Nephron progenitor cell (in vitro differentiated cells): ENCODE measurements around the gene ENTPD8.

Source experiments
- DNase-seq: peaks from one replicate; pipeline ENCODE4 v3.0.0; 2021
- H3K27ac Mint-ChIP-seq: 2 replicates; pipeline ENCODE4 v1.8.0; 2021; ENCODE audit warnings: mild to moderate bottlenecking, moderate library complexity, mixed read lengths
- H3K27me3 Mint-ChIP-seq: 2 replicates; pipeline ENCODE4 v1.8.0; 2021; ENCODE audit warnings: mild to moderate bottlenecking, low read depth, mixed read lengths; ENCODE audit not compliant: poor library complexity
- H3K36me3 Mint-ChIP-seq: 2 replicates; pipeline ENCODE4 v1.8.0; 2021; ENCODE audit warnings: low read depth, mixed read lengths
- H3K4me1 Mint-ChIP-seq: 2 replicates; pipeline ENCODE4 v1.8.0; 2021; ENCODE audit warnings: mixed read lengths
- H3K4me3 Mint-ChIP-seq: 2 replicates; pipeline ENCODE4 v1.8.0; 2021; ENCODE audit warnings: mild to moderate bottlenecking, moderate library complexity, mixed read lengths
- H3K9me3 Mint-ChIP-seq: 2 replicates; pipeline ENCODE4 v1.8.0; 2021; ENCODE audit warnings: mild to moderate bottlenecking, moderate library complexity, mixed read lengths
- CTCF ChIP-seq: fragments of 200-600 bp; sonication (generic); IDR thresholded peaks from 2 replicates; pipeline ENCODE4 v1.5.0; 2021; ENCODE audit warnings: antibody characterized with exemption

ENTPD8 gene

GRCh38 chr9:137435980-137436760 lies 5.0 kb downstream of the ENTPD8 start:
- Mint-ChIP-seq H3K4me1 (no peaks in the 10 kb centered on the region), H3K27ac (no peak overlapping the region), H3K4me3 (no peak overlapping the region), H3K36me3 (no peaks in the 10 kb centered on the region), H3K27me3 (peaks cover 4% of the 10 kb centered on the region), H3K9me3 (no peaks in the 10 kb centered on the region)
- TF ChIP-seq CTCF, result no peak
- DNase-seq, result peak; percentile 35

DNA sequence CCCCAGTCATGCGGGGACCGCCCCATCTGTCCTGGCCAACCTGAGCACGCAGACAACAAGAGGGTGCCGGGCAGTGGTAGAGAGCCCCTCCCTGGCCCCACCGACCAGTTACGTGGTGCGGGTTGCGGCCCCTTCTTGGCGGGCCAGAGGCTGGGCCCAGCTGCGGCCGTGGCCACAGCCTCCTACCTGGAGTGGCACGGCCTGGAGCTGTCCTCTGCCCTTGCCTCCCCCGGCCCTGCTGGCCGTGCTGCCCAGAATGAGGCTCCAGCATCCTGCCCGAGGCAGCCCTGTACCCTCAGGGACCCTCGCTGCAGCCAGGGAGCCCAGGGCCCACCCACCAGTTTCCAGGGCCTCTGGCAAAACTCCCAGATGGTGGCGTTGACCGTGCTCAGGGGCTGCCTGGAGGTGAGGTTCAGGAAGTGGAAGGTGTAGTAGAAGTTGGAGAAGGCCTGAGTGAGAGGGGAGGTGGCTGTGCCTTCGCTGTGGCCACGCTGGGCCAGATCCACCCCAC lies 5.7 kb downstream of the ENTPD8 start:
- H3K27me3 Mint-ChIP-seq, result peaks cover 4% of the 10 kb centered on the region
- TF ChIP-seq CTCF, result no peak
- H3K27ac Mint-ChIP-seq, result no peak overlapping the region
- no peaks in the 10 kb centered on the region for H3K36me3 Mint-ChIP-seq
- H3K4me1 Mint-ChIP-seq, result no peaks in the 10 kb centered on the region
- no peaks in the 10 kb centered on the region for H3K9me3 Mint-ChIP-seq
- peak; percentile 7 for DNase-seq
- H3K4me3 Mint-ChIP-seq, result no peak overlapping the region

- DNase-seq, result peak; percentile 3
- Mint-ChIP-seq H3K4me3 (no peak overlapping the region), H3K4me1 (no peaks in the 10 kb centered on the region), H3K27me3 (peaks cover 4% of the 10 kb centered on the region), H3K36me3 (no peaks in the 10 kb centered on the region), H3K27ac (no peak overlapping the region), H3K9me3 (no peaks in the 10 kb centered on the region)
- no peak for TF ChIP-seq CTCF
Observed at GRCh38 chr9:137434498-137435380, 6.4 kb downstream of the ENTPD8 start.

- Mint-ChIP-seq H3K36me3 (no peaks in the 10 kb centered on the region), H3K27ac (no peak overlapping the region), H3K4me3 (no peak overlapping the region), H3K9me3 (no peaks in the 10 kb centered on the region), H3K27me3 (no peaks in the 10 kb centered on the region), H3K4me1 (no peaks in the 10 kb centered on the region)
- no peak for DNase-seq
- TF ChIP-seq CTCF, result no peak
Observed at GRCh38 chr9:137433916-137434431, 7.2 kb downstream of the ENTPD8 start.

GRCh38 chr9:137433349-137433915 lies 7.7 kb downstream of the ENTPD8 start:
- Mint-ChIP-seq H3K27me3 (no peaks in the 10 kb centered on the region), H3K27ac (no peak overlapping the region), H3K4me1 (no peaks in the 10 kb centered on the region), H3K36me3 (no peaks in the 10 kb centered on the region), H3K9me3 (no peaks in the 10 kb centered on the region), H3K4me3 (no peak overlapping the region)
- no peak for TF ChIP-seq CTCF
- DNase-seq, result no peak
